Renal pelvis (tissue), 4 donors: Measurements from ENCODE around the gene CLEC16A. TPM values are rescaled to one million over a fixed set of nuclear protein-coding genes. Genes with fewer than 3 reads are reported as not detected.

Experiments
- DNase-seq: peaks from one replicate; pipeline ENCODE4 v3.0.0-alpha.2; 2013
- polyA plus RNA-seq, 3 donors: library from polyadenylated mRNA; unstranded; fragments of 120-200 nt; gene quantifications; one replicate each; pipeline ENCODE4 v1.2.1, GENCODE V29; 2013; ENCODE audit not compliant: insufficient read length in 3 of 3

CLEC16A gene
- polyA plus RNA-seq, 3 donors, result 22.5 to 26.3 (median 25.2) TPM

- DNase-seq, result no peak
These were observed 176.8 kb downstream of the CLEC16A start for GRCh38 chr16:11121083-11121608.

GRCh38 chr16:11121914-11122692 is 177.7 kb downstream of the CLEC16A start:
- DNase-seq, result no peak

GRCh38 chr16:11123666-11124065 is 179.3 kb downstream of the CLEC16A start:
- no peak for DNase-seq

- DNase-seq, result no peak
These were observed 181.6 kb downstream of the CLEC16A start for GRCh38 chr16:11125936-11126335.

- no peak for DNase-seq
These were observed 182.2 kb downstream of the CLEC16A start for GRCh38 chr16:11126399-11127054.

- no peak for DNase-seq
These were observed 183.3 kb downstream of the CLEC16A start for GRCh38 chr16:11127610-11128195.

- peak; percentile 55 for DNase-seq
These were observed 184.1 kb downstream of the CLEC16A start for GRCh38 chr16:11128211-11129141.

GRCh38 chr16:11129378-11129781 is 185.0 kb downstream of the CLEC16A start:
- DNase-seq, result peak; percentile 81

- DNase-seq, result no peak
These were observed 186.8 kb downstream of the CLEC16A start for GRCh38 chr16:11130978-11131665.

- DNase-seq, result no peak
These were observed 187.3 kb downstream of the CLEC16A start for GRCh38 chr16:11131706-11132105.

GRCh38 chr16:11133344-11133943 is 189.1 kb downstream of the CLEC16A start:
- peak; percentile 81 for DNase-seq

GRCh38 chr16:11134722-11135463 is 190.5 kb downstream of the CLEC16A start:
- no peak for DNase-seq

- no peak for DNase-seq
These were observed 191.2 kb downstream of the CLEC16A start for GRCh38 chr16:11135464-11135973.

GRCh38 chr16:11136600-11136999 is 192.2 kb downstream of the CLEC16A start:
- DNase-seq, result no peak

GRCh38 chr16:11138022-11138768 is 193.8 kb downstream of the CLEC16A start:
- no peak for DNase-seq

- DNase-seq, result no peak
These were observed 194.5 kb downstream of the CLEC16A start for GRCh38 chr16:11138769-11139325.

- no peak for DNase-seq
These were observed 195.1 kb downstream of the CLEC16A start for GRCh38 chr16:11139326-11140097.

GRCh38 chr16:11140098-11140375 is 195.7 kb downstream of the CLEC16A start:
- DNase-seq, result no peak
